ENCODE measurements around the gene NCAM1. TPM values are rescaled to one million over a fixed set of nuclear protein-coding genes. Genes with fewer than 3 reads are reported as not detected.

Gene NCAM1
- total and polyA plus RNA-seq, 12 donors: 38.7 to 181 (median 111) TPM

DNA sequence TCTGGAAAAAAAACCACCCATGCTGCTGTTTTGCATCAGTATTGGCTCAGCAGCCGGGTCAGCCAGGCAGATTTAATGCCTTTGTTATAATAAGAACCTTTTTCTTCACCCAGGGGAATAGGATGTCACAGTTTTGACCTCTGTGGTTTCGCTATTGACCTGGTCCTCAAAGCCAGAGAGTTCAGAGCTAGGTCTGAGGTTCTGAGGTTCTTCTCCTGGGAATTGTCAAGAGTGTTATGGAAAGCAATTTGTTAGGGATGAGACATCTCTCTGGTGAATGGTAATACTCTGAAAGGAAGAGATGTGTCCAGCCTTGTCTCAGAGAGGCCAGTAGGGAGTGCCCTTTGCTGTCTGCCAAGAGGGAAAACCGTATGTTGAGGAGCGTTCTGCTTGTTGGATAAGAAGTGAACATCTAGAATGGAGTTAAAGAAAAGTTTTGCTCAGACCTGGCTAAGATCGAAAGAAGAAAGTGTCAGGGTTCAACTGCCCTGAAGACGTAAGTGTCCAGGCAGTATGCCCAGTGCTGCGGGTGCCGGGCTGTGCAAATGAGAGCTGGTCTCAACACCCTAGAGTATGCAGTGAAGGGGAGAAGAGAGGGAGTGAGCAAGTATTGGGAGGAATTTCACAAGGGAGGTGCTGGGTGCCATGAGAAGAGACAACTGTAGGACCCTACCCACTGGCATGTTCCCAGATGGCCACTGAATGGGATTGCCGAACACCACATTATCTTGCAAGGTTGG, 202.2 kb downstream of the NCAM1 start:
- 77 to 87% (median 84%) methylated on average over 9 of the region's 9 CpGs for WGBS, 4 donors
- intact Hi-C loops (cut with DNase I): no loop called here
- peak in 3 of 7 donors; percentile 18 to 45 (median 33) for DNase-seq
- H3K27me3 ChIP-seq: no peaks in the 10 kb centered on the region
- H3K4me3 ChIP-seq: no peak overlapping the region
- no peaks in the 10 kb centered on the region for H3K36me3 ChIP-seq (replicated peaks in 1 of 2)
- peak overlapping the region in 2 of 5 donors; percentile 53 to 67 for H3K27ac ChIP-seq
- H3K4me1 ChIP-seq (replicated peaks in 1 of 2): peaks cover 14 to 33% of the 10 kb centered on the region in 2 donors
- TF ChIP-seq, protein P1, sequence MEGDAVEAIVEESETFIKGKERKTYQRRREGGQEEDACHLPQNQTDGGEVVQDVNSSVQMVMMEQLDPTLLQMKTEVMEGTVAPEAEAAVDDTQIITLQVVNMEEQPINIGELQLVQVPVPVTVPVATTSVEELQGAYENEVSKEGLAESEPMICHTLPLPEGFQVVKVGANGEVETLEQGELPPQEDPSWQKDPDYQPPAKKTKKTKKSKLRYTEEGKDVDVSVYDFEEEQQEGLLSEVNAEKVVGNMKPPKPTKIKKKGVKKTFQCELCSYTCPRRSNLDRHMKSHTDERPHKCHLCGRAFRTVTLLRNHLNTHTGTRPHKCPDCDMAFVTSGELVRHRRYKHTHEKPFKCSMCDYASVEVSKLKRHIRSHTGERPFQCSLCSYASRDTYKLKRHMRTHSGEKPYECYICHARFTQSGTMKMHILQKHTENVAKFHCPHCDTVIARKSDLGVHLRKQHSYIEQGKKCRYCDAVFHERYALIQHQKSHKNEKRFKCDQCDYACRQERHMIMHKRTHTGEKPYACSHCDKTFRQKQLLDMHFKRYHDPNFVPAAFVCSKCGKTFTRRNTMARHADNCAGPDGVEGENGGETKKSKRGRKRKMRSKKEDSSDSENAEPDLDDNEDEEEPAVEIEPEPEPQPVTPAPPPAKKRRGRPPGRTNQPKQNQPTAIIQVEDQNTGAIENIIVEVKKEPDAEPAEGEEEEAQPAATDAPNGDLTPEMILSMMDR (IDR thresholded peaks at IDR 0.05): peak in 2 of 6 experiments; percentile 7 to 15
- TF ChIP-seq POLR2A (IDR thresholded peaks at IDR 0.05): no peak
- H3K9me3 ChIP-seq (replicated peaks in 1 of 3): no peaks in the 10 kb centered on the region

DNA sequence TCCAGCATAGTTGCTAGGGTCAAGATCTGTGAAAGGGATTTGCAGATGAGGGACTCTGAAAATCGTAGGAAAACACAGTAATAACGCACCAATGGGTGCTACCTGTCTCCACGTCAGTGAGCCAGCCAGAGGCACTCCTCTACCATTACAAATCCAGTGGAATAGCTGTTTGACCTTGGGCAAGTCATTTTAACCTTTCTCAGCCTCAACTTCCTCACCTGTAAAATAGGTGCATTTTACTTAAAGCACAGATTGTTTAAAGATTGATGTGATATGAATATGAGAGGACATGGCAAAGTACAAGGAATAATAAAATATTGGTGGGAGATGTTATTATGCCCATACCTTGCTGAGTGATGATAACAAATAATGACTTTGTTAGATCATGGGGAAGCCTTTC, 205.1 kb downstream of the NCAM1 start:
- WGBS, 4 donors: 89 to 96% (median 93%) methylated on average over 3 of the region's 3 CpGs
- H3K9me3 ChIP-seq (replicated peaks in 1 of 3): no peaks in the 10 kb centered on the region
- TF ChIP-seq POLR2A (IDR thresholded peaks at IDR 0.05): no peak
- TF ChIP-seq, protein P1 (IDR thresholded peaks at IDR 0.05): no peak
- no peak overlapping the region for H3K27ac ChIP-seq
- DNase-seq: no peak
- intact Hi-C loops (cut with DNase I): no loop called here
- peaks cover 8 to 18% of the 10 kb centered on the region in 2 donors for H3K4me1 ChIP-seq (replicated peaks in 1 of 2)
- H3K36me3 ChIP-seq (replicated peaks in 1 of 2): no peaks in the 10 kb centered on the region
- H3K27me3 ChIP-seq: no peaks in the 10 kb centered on the region
- no peak overlapping the region for H3K4me3 ChIP-seq

DNA sequence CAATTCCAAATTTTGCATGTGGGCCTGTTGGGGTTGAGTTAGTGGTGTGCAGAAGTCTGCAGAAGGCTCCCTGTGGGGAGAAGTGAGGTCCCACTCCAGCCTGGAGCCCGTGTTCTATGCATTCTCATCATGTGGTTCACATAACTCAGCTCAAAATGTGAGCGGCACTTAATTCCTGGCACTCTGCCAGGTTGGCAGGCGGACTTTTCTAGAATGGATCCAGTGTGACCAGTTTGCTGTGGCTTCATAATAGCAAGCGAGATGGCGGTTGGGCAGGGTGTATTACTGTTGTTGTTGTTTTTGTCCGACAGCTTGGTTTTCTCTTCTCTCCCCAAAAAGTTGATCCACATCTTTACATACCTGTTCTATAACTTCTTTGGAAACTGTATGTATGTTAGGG, 206.4 kb downstream of the NCAM1 start:
- Histone ChIP-seq H3K4me1 (replicated peaks in 1 of 2) (peaks cover 0 to 5% of the 10 kb centered on the region in 2 donors), H3K27me3 (no peaks in the 10 kb centered on the region), H3K27ac (no peak overlapping the region), H3K4me3 (no peak overlapping the region), H3K9me3 (replicated peaks in 1 of 3) (no peaks in the 10 kb centered on the region), H3K36me3 (replicated peaks in 1 of 2) (no peaks in the 10 kb centered on the region)
- WGBS, 4 donors: 80 to 89% (median 84%) methylated on average over 6 of the region's 6 CpGs
- intact Hi-C loops (cut with DNase I): no loop called here
- no peak for TF ChIP-seq POLR2A (IDR thresholded peaks at IDR 0.05)
- TF ChIP-seq, protein P1 (IDR thresholded peaks at IDR 0.05): no peak
- no peak for DNase-seq

DNA sequence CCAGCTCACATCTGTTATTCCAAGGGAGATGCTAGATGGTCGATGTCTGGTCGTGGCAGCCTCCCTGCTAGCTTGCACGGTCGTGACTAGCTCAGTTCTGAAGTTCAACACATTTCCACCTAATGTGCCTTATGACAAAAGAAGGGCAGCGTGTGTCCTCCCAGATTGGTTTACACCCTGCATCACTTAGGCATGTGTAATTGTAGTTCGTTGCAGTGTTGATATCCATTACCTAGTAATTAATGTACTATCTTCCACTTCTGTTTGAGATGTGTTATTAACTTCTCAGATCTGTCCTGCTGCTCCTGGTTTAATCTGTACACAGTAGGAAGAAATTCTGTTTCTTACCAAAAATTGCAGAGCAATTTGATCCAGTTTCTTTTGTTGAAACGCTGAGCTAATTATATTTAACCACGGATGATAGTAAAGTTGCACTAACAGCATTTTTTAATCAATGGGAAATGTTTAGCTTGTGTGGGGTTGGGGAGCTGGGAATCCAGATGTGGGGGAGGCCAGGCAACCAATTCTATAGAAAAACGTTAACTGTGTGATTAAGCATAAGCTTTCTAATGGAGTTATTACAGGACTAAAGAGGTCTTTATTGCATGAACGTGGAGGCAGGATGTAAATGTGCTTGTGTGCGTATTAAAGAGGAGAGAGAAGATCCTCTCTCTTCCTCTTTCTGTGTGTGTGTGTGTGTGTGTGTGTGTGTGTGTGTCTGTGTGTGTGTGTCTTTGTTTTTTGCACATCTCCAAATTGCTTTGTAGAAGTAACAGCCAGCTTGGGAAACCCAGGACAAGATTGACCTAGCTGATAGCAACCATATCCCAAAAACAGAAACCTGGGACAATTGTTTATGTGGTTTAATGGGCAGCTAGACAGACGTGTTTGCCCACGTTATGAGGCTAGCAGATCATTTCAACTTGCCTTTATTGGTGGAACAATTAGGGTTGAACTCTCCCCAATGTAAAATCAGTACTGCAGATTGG, 207.4 kb downstream of the NCAM1 start:
- Histone ChIP-seq H3K36me3 (replicated peaks in 1 of 2) (no peaks in the 10 kb centered on the region), H3K4me3 (no peak overlapping the region), H3K27me3 (no peaks in the 10 kb centered on the region), H3K27ac (no peak overlapping the region), H3K9me3 (replicated peaks in 1 of 3) (no peaks in the 10 kb centered on the region), H3K4me1 (replicated peaks in 1 of 2) (no peaks in the 10 kb centered on the region)
- no peak for DNase-seq
- intact Hi-C loops (cut with DNase I): no loop called here
- TF ChIP-seq, protein P1 (IDR thresholded peaks at IDR 0.05): no peak
- no peak for TF ChIP-seq POLR2A (IDR thresholded peaks at IDR 0.05)
- WGBS, 4 donors: 66 to 80% (median 71%) methylated on average over 13 of the region's 13 CpGs
